ENCODE measurements around the gene ZW10.

The ZW10 gene

GRCh38 chr11:113689768-113690618 lies 83.5 kb downstream of the ZW10 start:
- Histone ChIP-seq H3K4me3 (ENCODE audit: low read depth in 1 of 2, low read length in 2 of 2) (no peak overlapping the region), H3K79me2 (ENCODE audit: insufficient read depth, low read length) (no peaks in the 10 kb centered on the region), H4K20me1 (ENCODE audit: insufficient read depth, low read length) (no peaks in the 10 kb centered on the region), H3K9ac (ENCODE audit: low read depth, low read length) (no peak overlapping the region), H3K4me1 (ENCODE audit: insufficient read depth, low read length) (no peaks in the 10 kb centered on the region), H2AFZ (ENCODE audit: low read depth, low read length) (no peak overlapping the region), H3K4me2 (ENCODE audit: insufficient read depth, low read length) (no peak overlapping the region), H3K36me3 (ENCODE audit: insufficient read depth, low read length) (no peaks in the 10 kb centered on the region), H3K9me3 (ENCODE audit: insufficient read depth, low read length, severe bottlenecking) (no peaks in the 10 kb centered on the region), H3K27ac (ENCODE audit: low read length) (no peak overlapping the region), H3K27me3 (ENCODE audit: insufficient read depth, low read length, poor library complexity) (no peaks in the 10 kb centered on the region)
- ATAC-seq (ENCODE audit: insufficient read depth, low read depth) (no peak), DNase-seq (no peak)
- TF ChIP-seq, protein P1, sequence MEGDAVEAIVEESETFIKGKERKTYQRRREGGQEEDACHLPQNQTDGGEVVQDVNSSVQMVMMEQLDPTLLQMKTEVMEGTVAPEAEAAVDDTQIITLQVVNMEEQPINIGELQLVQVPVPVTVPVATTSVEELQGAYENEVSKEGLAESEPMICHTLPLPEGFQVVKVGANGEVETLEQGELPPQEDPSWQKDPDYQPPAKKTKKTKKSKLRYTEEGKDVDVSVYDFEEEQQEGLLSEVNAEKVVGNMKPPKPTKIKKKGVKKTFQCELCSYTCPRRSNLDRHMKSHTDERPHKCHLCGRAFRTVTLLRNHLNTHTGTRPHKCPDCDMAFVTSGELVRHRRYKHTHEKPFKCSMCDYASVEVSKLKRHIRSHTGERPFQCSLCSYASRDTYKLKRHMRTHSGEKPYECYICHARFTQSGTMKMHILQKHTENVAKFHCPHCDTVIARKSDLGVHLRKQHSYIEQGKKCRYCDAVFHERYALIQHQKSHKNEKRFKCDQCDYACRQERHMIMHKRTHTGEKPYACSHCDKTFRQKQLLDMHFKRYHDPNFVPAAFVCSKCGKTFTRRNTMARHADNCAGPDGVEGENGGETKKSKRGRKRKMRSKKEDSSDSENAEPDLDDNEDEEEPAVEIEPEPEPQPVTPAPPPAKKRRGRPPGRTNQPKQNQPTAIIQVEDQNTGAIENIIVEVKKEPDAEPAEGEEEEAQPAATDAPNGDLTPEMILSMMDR (IDR thresholded peaks at IDR 0.05; ENCODE audit: borderline replicate concordance, extremely low read depth, low read length, poor library complexity, severe bottlenecking): no peak
- TF ChIP-seq EZH2 (IDR thresholded peaks at IDR 0.05; ENCODE audit: borderline replicate concordance, low read depth, low read length, severe bottlenecking): no peak

DNA sequence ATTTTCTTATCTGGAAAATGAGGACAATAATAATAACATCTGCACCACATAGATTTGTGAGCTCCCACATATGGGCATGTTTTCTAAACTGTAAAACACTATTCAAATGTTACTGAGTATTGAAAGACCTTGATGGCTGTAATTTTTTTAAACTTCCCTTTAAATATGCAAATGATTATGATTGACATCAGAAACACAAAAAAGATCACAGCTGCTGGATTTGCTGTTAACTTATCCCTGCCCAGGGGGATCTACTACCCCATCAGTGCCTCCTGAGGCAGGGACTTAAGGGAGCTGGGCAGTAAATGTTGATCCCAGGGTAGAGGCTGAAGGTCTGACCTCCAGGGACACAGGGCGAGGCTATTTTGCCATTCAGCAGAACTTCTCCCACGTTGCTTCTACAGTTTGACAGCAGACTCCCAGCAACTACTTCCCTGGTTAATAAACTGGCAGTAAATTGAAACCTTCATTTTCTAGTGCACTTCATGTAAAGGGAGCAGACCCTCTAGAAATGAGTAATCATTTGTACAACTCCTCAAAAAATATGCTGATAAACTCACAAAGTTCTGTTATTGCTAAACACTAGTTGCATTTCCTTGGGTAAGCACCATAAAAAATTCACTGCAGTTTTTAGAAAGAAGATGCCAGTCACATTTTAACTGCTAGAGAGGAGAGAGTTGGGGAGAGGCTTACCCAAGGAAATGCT lies 87.7 kb downstream of the ZW10 start:
- no peak for ATAC-seq (ENCODE audit: insufficient read depth, low read depth)
- TF ChIP-seq EZH2 (IDR thresholded peaks at IDR 0.05; ENCODE audit: borderline replicate concordance, low read depth, low read length, severe bottlenecking): no peak
- TF ChIP-seq, protein P1 (IDR thresholded peaks at IDR 0.05; ENCODE audit: borderline replicate concordance, extremely low read depth, low read length, poor library complexity, severe bottlenecking): no peak

GRCh38 chr11:113684496-113684895 lies 89.0 kb downstream of the ZW10 start:
- Histone ChIP-seq H3K36me3 (ENCODE audit: insufficient read depth, low read length) (no peaks in the 10 kb centered on the region), H3K4me3 (ENCODE audit: low read depth in 1 of 2, low read length in 2 of 2) (no peak overlapping the region), H2AFZ (ENCODE audit: low read depth, low read length) (no peak overlapping the region), H3K27ac (ENCODE audit: low read length) (no peak overlapping the region), H3K4me2 (ENCODE audit: insufficient read depth, low read length) (no peak overlapping the region), H3K9ac (ENCODE audit: low read depth, low read length) (no peak overlapping the region), H3K27me3 (ENCODE audit: insufficient read depth, low read length, poor library complexity) (peaks cover 5% of the 10 kb centered on the region), H3K79me2 (ENCODE audit: insufficient read depth, low read length) (no peaks in the 10 kb centered on the region), H4K20me1 (ENCODE audit: insufficient read depth, low read length) (no peaks in the 10 kb centered on the region), H3K9me3 (ENCODE audit: insufficient read depth, low read length, severe bottlenecking) (no peaks in the 10 kb centered on the region), H3K4me1 (ENCODE audit: insufficient read depth, low read length) (no peaks in the 10 kb centered on the region)
- ATAC-seq (ENCODE audit: insufficient read depth, low read depth): no peak
- DNase-seq: no peak
- no peak for TF ChIP-seq EZH2 (IDR thresholded peaks at IDR 0.05; ENCODE audit: borderline replicate concordance, low read depth, low read length, severe bottlenecking)
- TF ChIP-seq, protein P1 (IDR thresholded peaks at IDR 0.05; ENCODE audit: borderline replicate concordance, extremely low read depth, low read length, poor library complexity, severe bottlenecking): no peak

More for the DNA sequence above, 87.7 kb downstream of the ZW10 start:
- Histone ChIP-seq H3K4me1 (ENCODE audit: insufficient read depth, low read length) (no peaks in the 10 kb centered on the region), H3K27ac (ENCODE audit: low read length) (no peak overlapping the region), H3K36me3 (ENCODE audit: insufficient read depth, low read length) (no peaks in the 10 kb centered on the region), H2AFZ (ENCODE audit: low read depth, low read length) (no peak overlapping the region), H3K4me3 (ENCODE audit: low read depth in 1 of 2, low read length in 2 of 2) (no peak overlapping the region), H3K79me2 (ENCODE audit: insufficient read depth, low read length) (no peaks in the 10 kb centered on the region), H3K4me2 (ENCODE audit: insufficient read depth, low read length) (no peak overlapping the region), H3K9me3 (ENCODE audit: insufficient read depth, low read length, severe bottlenecking) (no peaks in the 10 kb centered on the region), H3K27me3 (ENCODE audit: insufficient read depth, low read length, poor library complexity) (peaks cover 5% of the 10 kb centered on the region), H4K20me1 (ENCODE audit: insufficient read depth, low read length) (no peaks in the 10 kb centered on the region), H3K9ac (ENCODE audit: low read depth, low read length) (no peak overlapping the region)
- no peak for DNase-seq

Measured in DND-41 (cell line).